GM23338 (cell line): ENCODE results near the gene DIP2C.

ENCODE experiments used
- CTCF ChIP-seq, 2 experiments: fragments of 200-600 bp in 1 of 2; sonication (generic) in 1 of 2; conservative IDR thresholded peaks; 2 replicates each; pipeline versions ENCODE4 v1.5.1 to v1.6.1; 2016 to 2017; ENCODE audit warnings: antibody characterized with exemption in 2 of 2, low read depth in 2 of 2, mild to moderate bottlenecking in 2 of 2, moderate library complexity in 1 of 2
- EZH2phosphoT487 ChIP-seq: fragments of 200-600 bp; sonication (generic); IDR thresholded peaks from one replicate; pipeline ENCODE4 v1.8.1; 2018; ENCODE audit warnings: antibody characterized with exemption; ENCODE audit not compliant: unreplicated experiment
- JUNB ChIP-seq: IDR thresholded peaks from one replicate; pipeline ENCODE4 v1.6.1; 2016; ENCODE audit warnings: antibody characterized with exemption; ENCODE audit not compliant: unreplicated experiment
- NANOG ChIP-seq: IDR thresholded peaks from 2 replicates; pipeline ENCODE4 v1.6.1; 2016; ENCODE audit warnings: antibody characterized with exemption, borderline replicate concordance
- ZNF331 ChIP-seq: fragments of 250-450 bp; sonication (Bioruptor Pico); IDR thresholded peaks from 2 replicates; pipeline ENCODE4 v1.5.0; 2020; ENCODE audit warnings: low read depth, mild to moderate bottlenecking, moderate library complexity

DNA sequence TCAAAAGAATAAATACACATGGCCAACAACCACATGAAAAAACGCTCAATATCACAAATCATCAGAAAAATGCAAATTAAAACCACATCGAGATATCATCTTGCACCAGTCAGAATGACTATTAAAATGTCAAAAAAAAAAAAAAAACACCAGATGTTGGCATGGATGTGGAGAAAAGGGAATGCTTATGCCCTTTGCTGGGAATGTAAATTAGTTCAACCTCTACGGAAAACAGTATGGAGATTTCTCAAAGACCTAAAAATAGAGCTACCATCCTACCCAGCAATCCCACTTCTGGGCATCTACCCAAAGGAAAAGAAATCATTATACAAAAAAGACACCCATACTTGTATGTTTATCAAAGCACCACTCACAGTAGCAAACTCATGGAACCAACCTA is 45.0 kb upstream of the DIP2C start:
- TF ChIP-seq JUNB, result no peak
- TF ChIP-seq CTCF (conservative IDR thresholded peaks at IDR 0.05; ENCODE audit: low read depth in 2 of 2), result no peak
- no peak for TF ChIP-seq EZH2phosphoT487
- TF ChIP-seq ZNF331 (CRISPR knock-in tag), result no peak
- no peak for TF ChIP-seq NANOG
